Glutamatergic neuron (in vitro differentiated cells): Measurements from ENCODE around the gene ZNF787. TPM values are rescaled to one million over a fixed set of nuclear protein-coding genes. Genes with fewer than 3 reads are reported as not detected.

ENCODE experiments used
- DNase-seq: peaks from one replicate; pipeline ENCODE4 v3.0.0; 2022
- H3K27ac Mint-ChIP-seq: one replicate; pipeline ENCODE4 v1.8.0; 2020; ENCODE audit warnings: mild to moderate bottlenecking, mixed read lengths, inconsistent platforms; ENCODE audit not compliant: unreplicated experiment
- H3K27me3 Mint-ChIP-seq: one replicate; pipeline ENCODE4 v1.8.0; 2020; ENCODE audit warnings: mild to moderate bottlenecking, moderate library complexity, mixed read lengths, inconsistent platforms; ENCODE audit not compliant: unreplicated experiment
- H3K36me3 Mint-ChIP-seq: one replicate; pipeline ENCODE4 v1.8.0; 2020; ENCODE audit warnings: mild to moderate bottlenecking, mixed read lengths, inconsistent platforms; ENCODE audit not compliant: unreplicated experiment
- H3K4me1 Mint-ChIP-seq: one replicate; pipeline ENCODE4 v1.8.0; 2020; ENCODE audit warnings: mild to moderate bottlenecking, low read depth, mixed read lengths, inconsistent platforms; ENCODE audit not compliant: unreplicated experiment
- H3K4me3 Mint-ChIP-seq: one replicate; pipeline ENCODE4 v1.8.0; 2020; ENCODE audit warnings: mild to moderate bottlenecking, mixed read lengths, inconsistent platforms; ENCODE audit not compliant: unreplicated experiment
- H3K9me3 Mint-ChIP-seq: one replicate; pipeline ENCODE4 v1.8.0; 2020; ENCODE audit warnings: mild to moderate bottlenecking, moderate library complexity, mixed read lengths, inconsistent platforms; ENCODE audit not compliant: unreplicated experiment
- total RNA-seq: library from RNA; stranded (reverse); fragmentation: NEBNext Ultra II Directional; extraction: Animal tissue kit (Norgen Biotek cat#: 25700); gene quantifications from one replicate; pipeline ENCODE4 v1.2.1, GENCODE V29; 2021; ENCODE audit not compliant: unreplicated experiment
- TF ChIP-seq, protein P1 (sequence below): fragments of 200-600 bp; sonication (generic); IDR thresholded peaks from one replicate; pipeline ENCODE4 v1.5.0; 2021; ENCODE audit not compliant: partially characterized antibody, unreplicated experiment

The ZNF787 gene
- total RNA-seq, 1 donor from 2014 or later = 59.7 TPM

- no peak overlapping the region for H3K27ac Mint-ChIP-seq
- H3K4me1 Mint-ChIP-seq = peaks cover 20% of the 10 kb centered on the region
- peaks cover 2% of the 10 kb centered on the region for H3K27me3 Mint-ChIP-seq
- H3K9me3 Mint-ChIP-seq = peaks cover 11% of the 10 kb centered on the region
- no peak for DNase-seq
- H3K4me3 Mint-ChIP-seq = no peak overlapping the region
- TF ChIP-seq, protein P1, sequence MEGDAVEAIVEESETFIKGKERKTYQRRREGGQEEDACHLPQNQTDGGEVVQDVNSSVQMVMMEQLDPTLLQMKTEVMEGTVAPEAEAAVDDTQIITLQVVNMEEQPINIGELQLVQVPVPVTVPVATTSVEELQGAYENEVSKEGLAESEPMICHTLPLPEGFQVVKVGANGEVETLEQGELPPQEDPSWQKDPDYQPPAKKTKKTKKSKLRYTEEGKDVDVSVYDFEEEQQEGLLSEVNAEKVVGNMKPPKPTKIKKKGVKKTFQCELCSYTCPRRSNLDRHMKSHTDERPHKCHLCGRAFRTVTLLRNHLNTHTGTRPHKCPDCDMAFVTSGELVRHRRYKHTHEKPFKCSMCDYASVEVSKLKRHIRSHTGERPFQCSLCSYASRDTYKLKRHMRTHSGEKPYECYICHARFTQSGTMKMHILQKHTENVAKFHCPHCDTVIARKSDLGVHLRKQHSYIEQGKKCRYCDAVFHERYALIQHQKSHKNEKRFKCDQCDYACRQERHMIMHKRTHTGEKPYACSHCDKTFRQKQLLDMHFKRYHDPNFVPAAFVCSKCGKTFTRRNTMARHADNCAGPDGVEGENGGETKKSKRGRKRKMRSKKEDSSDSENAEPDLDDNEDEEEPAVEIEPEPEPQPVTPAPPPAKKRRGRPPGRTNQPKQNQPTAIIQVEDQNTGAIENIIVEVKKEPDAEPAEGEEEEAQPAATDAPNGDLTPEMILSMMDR = no peak
- H3K36me3 Mint-ChIP-seq = peaks cover 20% of the 10 kb centered on the region
Observed at GRCh38 chr19:56156768-56157167, 35.7 kb upstream of the ZNF787 start.

GRCh38 chr19:56155124-56155687 is 34.1 kb upstream of the ZNF787 start:
- Mint-ChIP-seq H3K4me1 (peaks cover 20% of the 10 kb centered on the region), H3K27ac (peak overlapping the region; percentile 22), H3K27me3 (peaks cover 2% of the 10 kb centered on the region), H3K9me3 (peaks cover 17% of the 10 kb centered on the region), H3K36me3 (peaks cover 22% of the 10 kb centered on the region), H3K4me3 (no peak overlapping the region)
- TF ChIP-seq, protein P1 = no peak
- DNase-seq = peak; percentile 43

DNA sequence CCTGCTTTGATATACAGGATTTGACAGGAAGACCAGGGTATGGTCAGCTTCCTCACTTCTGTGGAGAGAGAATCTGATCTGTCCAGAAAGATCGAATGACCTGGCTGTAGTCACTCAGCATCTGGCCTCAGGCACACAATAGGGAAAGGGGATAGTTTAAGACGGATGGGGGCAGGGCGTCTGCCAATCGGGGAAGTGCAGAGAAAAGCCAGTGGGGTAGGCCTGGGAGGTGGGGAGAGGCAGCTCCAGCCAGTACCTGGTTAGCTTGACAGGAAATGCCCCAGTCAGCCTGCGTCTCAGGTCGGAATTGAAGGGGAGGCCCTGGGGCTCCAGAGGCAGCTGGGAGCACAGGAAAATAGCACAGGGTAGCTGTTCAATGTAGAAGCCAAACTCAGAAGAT is 32.4 kb upstream of the ZNF787 start:
- peaks cover 15% of the 10 kb centered on the region for H3K9me3 Mint-ChIP-seq
- H3K4me3 Mint-ChIP-seq = peak overlapping the region; percentile 49
- peaks cover 22% of the 10 kb centered on the region for H3K4me1 Mint-ChIP-seq
- H3K27ac Mint-ChIP-seq = peak overlapping the region; percentile 86
- H3K27me3 Mint-ChIP-seq = peaks cover 4% of the 10 kb centered on the region
- TF ChIP-seq, protein P1 = no peak
- H3K36me3 Mint-ChIP-seq = peaks cover 30% of the 10 kb centered on the region
- no peak for DNase-seq

DNA sequence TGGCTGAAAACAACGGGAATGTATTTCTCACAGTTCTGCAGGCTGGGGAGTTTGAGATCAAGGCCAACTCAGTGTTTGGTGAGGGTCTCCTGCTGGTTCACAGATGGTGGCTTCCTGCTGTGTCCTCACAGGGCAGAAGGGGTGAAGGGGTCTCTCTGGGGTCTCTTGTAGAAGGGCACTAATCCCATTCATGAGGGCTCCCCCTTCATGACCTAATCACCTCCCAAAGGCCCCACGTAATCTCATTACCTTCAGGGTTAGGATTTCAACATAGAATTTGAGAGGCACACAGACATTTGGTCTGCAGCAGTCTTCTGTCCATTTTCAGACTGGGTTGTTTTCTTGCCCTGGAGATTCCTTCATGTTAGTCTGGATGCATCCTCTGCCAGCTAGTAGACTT is 31.5 kb upstream of the ZNF787 start:
- TF ChIP-seq, protein P1 = no peak
- peak overlapping the region; percentile 91 for H3K27ac Mint-ChIP-seq
- peaks cover 15% of the 10 kb centered on the region for H3K9me3 Mint-ChIP-seq
- H3K4me3 Mint-ChIP-seq = peak overlapping the region; percentile 57
- peaks cover 22% of the 10 kb centered on the region for H3K4me1 Mint-ChIP-seq
- peaks cover 4% of the 10 kb centered on the region for H3K27me3 Mint-ChIP-seq
- peaks cover 28% of the 10 kb centered on the region for H3K36me3 Mint-ChIP-seq
- no peak for DNase-seq

DNA sequence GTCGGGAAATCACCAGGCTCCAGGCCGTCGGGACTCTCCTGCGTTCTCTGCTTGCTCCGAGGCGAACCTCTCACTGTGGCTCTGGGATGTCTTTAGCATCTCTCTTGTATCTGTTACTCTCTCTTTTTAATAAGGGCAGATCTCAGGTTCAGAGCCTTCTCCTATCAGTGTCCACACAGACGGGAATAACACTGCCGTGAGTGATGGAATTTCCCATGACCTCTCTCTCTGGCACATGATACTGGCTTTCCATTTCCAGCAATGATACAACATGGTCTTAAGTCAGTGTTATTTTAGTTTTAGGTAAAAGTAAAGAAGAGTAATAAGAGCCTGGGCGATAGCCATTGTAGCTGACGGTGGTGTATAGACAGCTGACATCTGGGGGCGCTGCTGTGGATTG is 29.3 kb upstream of the ZNF787 start:
- DNase-seq = no peak
- Mint-ChIP-seq H3K27me3 (peaks cover 5% of the 10 kb centered on the region), H3K4me1 (peaks cover 17% of the 10 kb centered on the region), H3K36me3 (peaks cover 14% of the 10 kb centered on the region), H3K4me3 (no peak overlapping the region), H3K9me3 (peaks cover 14% of the 10 kb centered on the region), H3K27ac (peak overlapping the region; percentile 65)
- TF ChIP-seq, protein P1 = no peak
